Breast epithelium (tissue), 4 donors: Measurements from ENCODE around the gene LYZL2. TPM values are rescaled to one million over a fixed set of nuclear protein-coding genes. Genes with fewer than 3 reads are reported as not detected.
A peak's percentile ranks its signal among the peaks of the same experiment; 100 is the strongest.
"Not testable (repeated sequence)": the region's sequence is repeated elsewhere in the genome, so short reads cannot be mapped to it uniquely, and the experiment has no call there.

ENCODE experiments used
- DNase-seq, 2 donors: peaks; one replicate each; pipeline ENCODE4 v3.0.0-alpha.2; 2019; ENCODE audit warnings: low spot score in 2 of 2
- H3K27ac ChIP-seq, 2 donors: fragments of 200-600 bp; sonication (generic) in 1 of 2; one replicate each; pipeline ENCODE4 v1.5.1; 2016 to 2019; ENCODE audit warnings: mild to moderate bottlenecking in 1 of 2
- H3K27me3 ChIP-seq, 2 donors: fragments of 200-600 bp; sonication (generic) in 1 of 2; one replicate each; pipeline versions ENCODE4 v1.5.1 to v1.6.0; 2017 to 2019; ENCODE audit warnings: control low read depth in 1 of 2, mild to moderate bottlenecking in 1 of 2
- H3K36me3 ChIP-seq: fragments of 200-600 bp; one replicate; pipeline ENCODE4 v1.5.1; 2019
- H3K4me1 ChIP-seq, 2 donors: fragments of 200-600 bp; sonication (generic); one replicate each; pipeline ENCODE4 v1.5.1; 2016 to 2019; ENCODE audit warnings: control low read depth in 1 of 2
- H3K4me3 ChIP-seq, 3 donors: fragments of 200-600 bp; sonication (generic); 1 replicate in 2 of 3; 2 replicates in 1 of 3; pipeline ENCODE4 v1.5.1; 2016 to 2019; ENCODE audit warnings: mild to moderate bottlenecking in 3 of 3, moderate library complexity in 2 of 3
- H3K9me3 ChIP-seq, 2 donors: fragments of 200-600 bp; sonication (generic) in 1 of 2; one replicate each; pipeline ENCODE4 v1.5.1; 2016 to 2019; ENCODE audit warnings: control low read depth in 1 of 2
- CTCF ChIP-seq, 3 donors: fragments of 450-650 bp; IDR thresholded peaks; one replicate each; pipeline ENCODE4 v1.5.1; 2016 to 2017; ENCODE audit warnings: antibody characterized with exemption in 3 of 3, mild to moderate bottlenecking in 3 of 3, moderate library complexity in 3 of 3
- POLR2A ChIP-seq: fragments of 450-650 bp; IDR thresholded peaks from one replicate; pipeline ENCODE4 v1.6.1; 2016; ENCODE audit warnings: antibody characterized with exemption, mild to moderate bottlenecking, moderate library complexity
- POLR2AphosphoS5 ChIP-seq, 3 donors: sonication (generic); formaldehyde crosslinking; IDR thresholded peaks; one replicate each; pipeline ENCODE4 v1.6.1; 2017; ENCODE audit warnings: antibody characterized with exemption in 3 of 3
- intact Hi-C: fragments of 100-400 bp; cut with DNase I; formaldehyde crosslinking; loops from one replicate; pipeline ENCODE4 v1.15.1; 2023; ENCODE audit warnings: low total_unique reads
- total RNA-seq, 3 donors: library from RNA; depleted of rRNA; stranded (reverse); fragments of >200 nt; gene quantifications; one replicate each; pipeline ENCODE4 v1.1.0, GENCODE V29; 2016

LYZL2 gene
- total RNA-seq, result not detected

GRCh38 chr10:30629653-30630052, at the start of gene LYZL2:
TSS of gene LYZL2 (minus strand) at chr10:30629753. CDS start at chr10:30626915, 2,838 bp downstream.
- no peak for DNase-seq
- intact Hi-C loops, result no loop called here
- no peaks in the 10 kb centered on the region for H3K36me3 ChIP-seq
- H3K9me3 ChIP-seq, result no peaks in the 10 kb centered on the region
- H3K4me3 ChIP-seq, result no peak within 1 kb of the TSS
- no peaks in the 10 kb centered on the region for H3K27me3 ChIP-seq
- H3K4me1 ChIP-seq, result no peaks in the 10 kb centered on the region
- no peak for TF ChIP-seq CTCF (IDR thresholded peaks at IDR 0.05)
- TF ChIP-seq POLR2AphosphoS5 (IDR thresholded peaks at IDR 0.05), result no peak
- TF ChIP-seq POLR2A, result no peak
- H3K27ac ChIP-seq, result no peak within 1 kb of the TSS

- H3K4me1 ChIP-seq, H3K36me3 ChIP-seq, H3K4me3 ChIP-seq, intact Hi-C loops, H3K27ac ChIP-seq, H3K27me3 ChIP-seq, DNase-seq, H3K9me3 ChIP-seq: not testable (repeated sequence)
Observed at GRCh38 chr10:30677616-30678015, 48.1 kb upstream of the LYZL2 start.

DNA sequence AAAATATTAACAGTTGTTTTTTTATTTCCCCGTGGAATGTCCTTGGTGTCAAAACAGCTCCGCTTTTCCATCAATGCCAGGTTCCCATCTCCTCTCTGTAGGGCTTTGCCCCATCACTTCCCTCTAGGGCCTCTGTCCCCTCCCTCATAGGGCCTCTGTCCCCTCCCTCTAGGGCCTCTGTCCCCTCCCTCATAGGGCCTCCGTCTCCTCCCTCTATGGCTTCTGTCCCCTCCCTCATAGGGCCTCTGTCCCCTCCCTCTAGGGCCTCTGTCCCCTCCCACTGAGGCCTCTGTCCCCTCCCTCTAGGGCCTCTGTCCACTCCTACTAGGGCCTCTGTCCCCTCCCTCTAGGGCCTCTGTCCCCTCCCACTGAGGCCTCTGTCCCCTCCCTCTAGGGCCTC, 47.6 kb upstream of the LYZL2 start:
- H3K36me3 ChIP-seq, H3K27ac ChIP-seq, DNase-seq, H3K4me3 ChIP-seq, H3K27me3 ChIP-seq, H3K4me1 ChIP-seq, intact Hi-C loops, H3K9me3 ChIP-seq: not testable (repeated sequence)

- TF ChIP-seq POLR2A (no peak), CTCF (IDR thresholded peaks at IDR 0.05) (no peak), POLR2AphosphoS5 (IDR thresholded peaks at IDR 0.05) (no peak)
- no peaks in the 10 kb centered on the region for H3K36me3 ChIP-seq
- H3K27me3 ChIP-seq, result no peaks in the 10 kb centered on the region
- no peaks in the 10 kb centered on the region for H3K9me3 ChIP-seq
- no peak overlapping the region for H3K4me3 ChIP-seq
- H3K27ac ChIP-seq, result no peak overlapping the region
- H3K4me1 ChIP-seq, result no peaks in the 10 kb centered on the region
- intact Hi-C loops, result no loop called here
- DNase-seq, result no peak
Observed at GRCh38 chr10:30675791-30676718, 46.5 kb upstream of the LYZL2 start.

GRCh38 chr10:30674796-30675195, 45.2 kb upstream of the LYZL2 start:
- TF ChIP-seq CTCF (IDR thresholded peaks at IDR 0.05) (no peak), POLR2A (no peak), POLR2AphosphoS5 (IDR thresholded peaks at IDR 0.05) (no peak)
- Histone ChIP-seq H3K4me1 (no peaks in the 10 kb centered on the region), H3K9me3 (no peaks in the 10 kb centered on the region), H3K36me3 (no peaks in the 10 kb centered on the region), H3K27me3 (no peaks in the 10 kb centered on the region), H3K27ac (peak overlapping the region in 1 of 2 donors; percentile 38), H3K4me3 (peak overlapping the region in 1 of 3 donors; percentile 33)
- intact Hi-C loops, result no loop called here
- DNase-seq, result no peak

DNA sequence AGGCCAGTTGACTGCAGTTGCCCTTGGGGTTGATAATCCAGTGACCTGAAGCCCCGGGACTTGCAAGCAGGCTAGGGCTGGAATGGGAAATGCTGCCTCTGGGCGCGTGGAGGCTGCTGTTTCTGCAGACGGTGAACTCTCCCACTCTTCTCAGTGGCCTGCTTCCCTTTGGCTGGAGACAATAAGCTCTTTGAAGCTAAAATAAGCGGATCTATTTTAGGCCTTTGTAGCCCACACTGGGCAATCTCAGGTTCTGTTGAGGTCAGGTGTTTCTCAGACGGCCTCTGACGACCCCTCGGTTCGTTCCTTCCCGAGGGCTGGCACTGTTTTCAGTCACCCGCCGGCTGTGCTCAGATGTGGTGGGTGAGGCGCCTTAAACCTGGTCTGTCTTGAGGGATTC, 43.7 kb upstream of the LYZL2 start:
- H3K27ac ChIP-seq, intact Hi-C loops: not testable (repeated sequence)

DNA sequence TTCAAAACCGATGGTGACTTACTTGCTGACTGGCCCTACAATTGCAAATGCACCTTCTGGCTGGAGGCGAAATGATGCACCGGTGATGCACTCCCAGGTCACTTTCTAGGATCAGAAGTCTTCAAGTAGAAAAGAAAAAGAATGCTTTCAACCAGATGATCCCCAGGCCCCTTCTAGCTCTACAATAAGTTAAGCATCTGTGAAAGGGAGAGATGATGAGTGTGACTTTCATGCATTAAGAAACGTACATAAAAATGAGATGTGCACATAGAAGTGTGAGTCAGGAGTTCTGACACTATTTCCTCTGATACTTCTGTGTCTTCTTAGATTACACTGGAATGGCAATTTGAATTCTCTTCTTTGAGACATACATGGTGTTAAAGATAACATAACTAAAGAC, 42.8 kb upstream of the LYZL2 start:
- H3K27me3 ChIP-seq, H3K4me1 ChIP-seq, intact Hi-C loops, H3K27ac ChIP-seq, H3K9me3 ChIP-seq, H3K36me3 ChIP-seq, DNase-seq, H3K4me3 ChIP-seq: not testable (repeated sequence)

More for the DNA sequence above, 43.7 kb upstream of the LYZL2 start:
- H3K36me3 ChIP-seq, H3K4me1 ChIP-seq, H3K27me3 ChIP-seq, H3K4me3 ChIP-seq, DNase-seq, H3K9me3 ChIP-seq: not testable (repeated sequence)
